GM12874 (cell line): ENCODE data around the gene BUD31.

Experiments
- CTCF ChIP-seq: IDR thresholded peaks from 2 replicates; pipeline ENCODE4 v1.5.1; 2011; ENCODE audit warnings: low read depth, mild to moderate bottlenecking, control low read depth, low read length, moderate library complexity; ENCODE audit not compliant: insufficient read depth

Gene BUD31

GRCh38 chr7:99368750-99369389 lies 39.9 kb upstream of the BUD31 start:
- TF ChIP-seq CTCF: no peak

- TF ChIP-seq CTCF: no peak
Observed at GRCh38 chr7:99369767-99370391, 38.9 kb upstream of the BUD31 start.

- no peak for TF ChIP-seq CTCF
Observed at GRCh38 chr7:99371376-99371920, 37.3 kb upstream of the BUD31 start.

GRCh38 chr7:99372275-99373090 lies 36.3 kb upstream of the BUD31 start:
- TF ChIP-seq CTCF: no peak

- no peak for TF ChIP-seq CTCF
Observed at GRCh38 chr7:99373091-99374066, 35.4 kb upstream of the BUD31 start.

GRCh38 chr7:99374111-99375064 lies 34.4 kb upstream of the BUD31 start, which contains the start of gene ARPC1B:
Gene ARPC1B (plus strand): TSS chr7:99374730. CDS start chr7:99385715, 10,985 bp downstream.
- TF ChIP-seq CTCF: no peak
